Activated T-cell treated with anti-CD3 and anti-CD28 coated beads for 48 hours (primary cell): ENCODE results near the gene TSACC.

ENCODE experiments used
- DNase-seq: peaks from one replicate; pipeline ENCODE4 v3.0.0-alpha.2; 2020; ENCODE audit warnings: low read depth

Gene TSACC

DNA sequence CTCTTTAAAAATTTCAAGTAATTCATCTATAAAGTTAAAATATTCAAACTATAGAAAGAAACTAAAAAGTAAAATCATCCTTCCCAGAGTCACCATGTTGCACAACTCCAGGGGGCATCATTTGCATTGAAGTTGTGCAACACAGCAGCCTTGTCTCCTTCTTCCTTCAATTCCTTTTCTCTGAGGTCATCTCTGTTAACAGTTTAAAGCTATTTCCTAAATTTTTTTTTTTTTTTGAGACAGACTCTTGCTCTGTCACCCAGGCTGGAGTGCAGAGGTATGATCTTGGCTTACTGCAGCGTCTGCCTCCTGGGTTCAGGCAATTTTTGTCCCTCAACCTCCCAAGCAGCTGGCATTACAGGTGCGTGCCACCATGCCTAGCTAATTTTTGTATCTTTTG, 37.8 kb downstream of the TSACC start:
- DNase-seq: no peak

GRCh38 chr1:156376958-156377919, 38.9 kb downstream of the TSACC start:
- no peak for DNase-seq

DNA sequence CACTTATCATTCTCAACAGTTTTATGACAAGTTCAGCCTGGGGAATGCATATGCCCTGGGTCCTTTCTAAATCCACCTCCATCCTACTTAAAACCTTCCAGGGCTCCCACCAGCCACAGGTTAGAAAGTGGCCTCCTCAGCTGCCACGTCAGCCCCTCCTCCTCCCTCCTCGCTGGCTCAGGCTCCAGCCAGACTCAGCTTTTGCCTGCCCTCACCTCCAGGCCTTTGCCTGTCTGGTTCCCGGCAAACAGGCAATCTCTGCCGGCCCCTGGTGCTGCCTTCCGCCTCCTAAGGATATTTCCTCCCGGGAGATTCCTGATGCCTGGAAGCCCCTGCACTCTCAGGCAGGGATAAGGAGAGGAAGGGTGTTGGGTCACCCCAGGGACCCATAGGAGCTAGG, 40.2 kb downstream of the TSACC start:
- no peak for DNase-seq

GRCh38 chr1:156379420-156380165, 41.3 kb downstream of the TSACC start:
- no peak for DNase-seq

DNA sequence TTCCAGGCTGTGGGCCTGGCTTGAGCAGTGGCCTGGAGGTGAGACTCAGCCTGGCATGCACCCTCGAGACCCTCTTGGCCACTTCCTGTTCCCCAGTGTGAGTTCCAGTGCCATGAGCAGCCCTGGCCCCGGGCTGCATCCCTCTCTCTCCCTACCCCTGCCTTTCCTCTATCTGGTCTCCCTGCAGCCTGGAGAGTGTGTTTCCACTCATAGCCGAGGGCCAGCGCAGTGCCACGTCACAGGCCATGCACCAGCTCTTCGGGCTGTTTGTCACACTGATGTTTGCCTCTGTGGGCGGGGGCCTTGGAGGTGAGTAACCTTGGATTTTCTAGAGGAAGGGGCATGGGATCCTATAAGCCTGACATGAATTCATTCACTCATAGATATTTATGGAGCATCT, 44.2 kb downstream of the TSACC start:
- DNase-seq: no peak

GRCh38 chr1:156383023-156383422, 44.7 kb downstream of the TSACC start:
- DNase-seq: peak; percentile 55

DNA sequence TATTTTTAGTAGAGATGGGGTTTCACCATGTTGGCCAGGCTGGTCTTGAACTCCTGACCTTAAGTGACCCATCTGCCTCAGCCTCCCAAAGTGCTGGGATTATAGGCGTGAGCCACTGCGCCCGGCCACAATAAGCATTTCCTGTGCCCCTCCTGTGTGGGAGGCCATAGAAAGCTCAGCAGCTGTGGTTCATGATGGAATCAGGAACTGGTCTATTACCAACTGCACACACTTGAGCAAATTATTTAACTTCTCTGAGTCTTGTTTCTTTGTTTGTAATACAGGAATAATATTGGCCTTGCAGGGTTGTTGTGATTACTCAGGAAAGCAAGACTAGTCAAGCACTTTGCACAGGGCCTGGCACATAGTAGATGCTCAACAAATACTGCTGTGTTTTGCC, 45.7 kb downstream of the TSACC start:
- no peak for DNase-seq

GRCh38 chr1:156384658-156385057, 46.3 kb downstream of the TSACC start:
- no peak for DNase-seq

DNA sequence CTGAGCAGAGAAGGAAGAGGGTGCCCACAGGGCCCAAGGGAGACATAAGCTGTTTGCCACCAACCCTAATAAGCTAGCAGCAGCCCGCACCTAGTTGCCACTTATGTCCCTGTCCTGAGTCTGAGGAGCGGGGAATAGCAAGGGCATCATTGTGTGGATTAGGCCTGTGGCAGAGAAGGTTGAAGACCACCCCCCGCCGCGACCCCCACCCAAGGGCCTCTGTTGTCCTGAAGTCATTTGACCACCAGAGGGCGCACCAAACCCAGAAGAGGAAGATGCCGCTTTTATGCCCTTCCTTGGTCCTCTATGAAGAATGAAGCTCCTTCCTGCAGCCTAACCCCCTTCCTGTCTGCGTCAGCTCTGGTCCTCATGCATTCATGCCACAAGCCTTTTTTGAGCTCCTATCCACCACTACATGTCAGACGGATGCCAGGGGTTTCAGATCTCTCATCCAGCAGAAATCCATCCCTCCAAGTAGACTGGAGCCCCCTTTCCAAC, 47.3 kb downstream of the TSACC start:
- DNase-seq: peak; percentile 50

DNA sequence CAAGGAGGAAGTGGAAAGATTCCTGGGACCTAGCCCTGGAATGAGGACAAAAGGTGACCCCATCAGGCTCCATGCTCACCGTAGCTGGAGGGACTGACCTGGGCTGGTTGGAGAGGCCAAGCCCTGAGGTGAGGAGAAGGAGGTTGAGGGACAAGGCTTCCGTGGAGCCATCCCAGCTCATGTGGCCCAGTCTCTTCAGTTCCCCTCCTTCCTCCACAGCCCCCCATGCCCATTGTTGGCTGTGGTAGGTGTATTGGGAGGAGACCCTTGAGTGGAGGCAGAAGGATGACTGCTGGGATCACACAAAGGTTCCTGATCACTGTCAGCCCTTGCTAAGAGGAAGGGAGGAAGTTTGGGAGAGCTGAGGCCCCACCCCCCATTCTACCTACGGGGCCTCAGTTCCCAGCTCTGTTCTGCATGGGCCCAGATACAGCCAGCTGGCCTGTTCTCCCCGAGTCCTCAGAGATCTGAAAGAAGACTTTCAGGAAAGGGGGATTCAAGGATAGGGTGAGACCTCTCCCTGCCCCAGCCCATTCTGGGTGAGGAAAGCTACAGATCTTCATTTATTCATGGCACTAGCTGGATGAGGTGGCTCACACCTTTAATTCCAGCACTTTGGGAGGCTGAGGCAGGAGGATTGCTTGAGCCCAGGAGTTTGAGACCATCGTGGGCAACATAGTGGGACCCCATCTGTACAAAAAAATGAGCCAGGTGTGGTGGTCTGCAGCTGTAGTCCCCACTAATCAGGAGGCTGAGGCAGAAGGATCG, 48.0 kb downstream of the TSACC start:
- DNase-seq: no peak

- DNase-seq: no peak
These were observed 48.9 kb downstream of the TSACC start for GRCh38 chr1:156386949-156387869.

- DNase-seq: no peak
These were observed 49.5 kb downstream of the TSACC start for GRCh38 chr1:156387870-156388173.

DNA sequence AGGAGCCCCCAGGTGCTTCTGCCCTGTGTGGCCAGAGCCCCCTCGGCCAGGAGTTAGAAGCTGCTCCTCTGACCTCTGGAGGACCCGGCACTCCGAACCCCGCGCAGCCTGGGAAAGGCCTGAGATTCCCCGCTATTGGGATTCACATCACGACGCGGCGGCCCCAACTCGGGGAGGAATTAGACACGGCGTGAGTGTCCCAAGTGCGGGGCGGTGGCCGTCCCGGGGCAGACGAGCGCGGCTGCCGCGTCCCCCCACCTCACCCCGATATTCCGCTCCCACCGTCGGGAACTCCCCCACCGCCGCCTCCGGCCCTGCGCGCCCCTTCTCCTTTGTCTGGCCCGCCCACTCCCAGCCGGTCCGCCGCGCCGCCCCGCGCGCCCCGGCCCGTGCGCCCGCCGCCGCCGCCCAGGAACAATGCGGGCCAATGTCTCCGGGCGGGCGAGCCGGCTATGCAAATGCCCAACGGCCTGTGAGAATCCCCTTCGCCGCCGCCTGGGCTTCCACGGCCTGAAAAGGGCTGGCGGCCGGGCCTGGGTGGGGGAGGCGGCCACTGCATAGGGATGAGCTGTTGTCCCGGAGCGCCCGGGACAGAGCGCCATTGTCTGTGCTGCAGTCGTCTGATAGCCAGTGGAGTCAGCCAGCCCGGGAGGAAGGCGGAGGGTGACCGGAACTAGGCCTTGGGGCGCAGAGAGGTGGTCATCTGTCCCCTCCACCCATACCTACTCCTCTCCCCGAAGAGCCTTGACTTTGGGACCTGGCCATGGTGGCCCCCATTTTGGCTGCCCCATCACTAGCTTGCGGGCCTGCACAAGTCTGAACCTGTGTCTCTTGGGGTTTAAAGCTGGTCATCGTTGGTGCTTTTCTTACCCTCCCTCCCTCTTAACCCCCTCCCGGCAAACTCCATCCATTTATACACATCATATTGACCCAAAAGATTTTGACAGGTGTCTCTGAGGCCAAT, 50.1 kb downstream of the TSACC start:
- no peak for DNase-seq

DNA sequence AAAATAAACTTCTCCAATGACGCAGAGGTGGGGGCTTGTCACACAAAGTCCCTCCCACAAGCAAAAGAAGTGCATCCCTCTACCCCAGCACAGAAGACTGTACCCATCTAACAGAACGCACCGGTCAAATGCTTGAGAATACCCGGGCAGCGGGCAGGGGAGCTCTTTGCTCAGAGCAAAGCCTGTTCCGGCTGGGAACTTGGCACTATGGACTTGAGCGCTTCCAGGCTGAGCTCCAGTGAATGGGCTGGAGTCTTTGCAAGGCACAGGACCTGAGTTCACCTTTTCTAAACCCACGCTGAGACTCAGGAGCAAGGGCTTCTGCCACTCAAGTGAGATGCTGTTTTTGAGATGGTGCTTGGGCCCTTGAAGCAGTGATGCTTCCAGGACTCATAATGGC, 51.0 kb downstream of the TSACC start:
- DNase-seq: no peak

- DNase-seq: no peak
These were observed 52.4 kb downstream of the TSACC start for GRCh38 chr1:156390469-156391365.

- DNase-seq: no peak
These were observed 53.0 kb downstream of the TSACC start for GRCh38 chr1:156391366-156391677.

DNA sequence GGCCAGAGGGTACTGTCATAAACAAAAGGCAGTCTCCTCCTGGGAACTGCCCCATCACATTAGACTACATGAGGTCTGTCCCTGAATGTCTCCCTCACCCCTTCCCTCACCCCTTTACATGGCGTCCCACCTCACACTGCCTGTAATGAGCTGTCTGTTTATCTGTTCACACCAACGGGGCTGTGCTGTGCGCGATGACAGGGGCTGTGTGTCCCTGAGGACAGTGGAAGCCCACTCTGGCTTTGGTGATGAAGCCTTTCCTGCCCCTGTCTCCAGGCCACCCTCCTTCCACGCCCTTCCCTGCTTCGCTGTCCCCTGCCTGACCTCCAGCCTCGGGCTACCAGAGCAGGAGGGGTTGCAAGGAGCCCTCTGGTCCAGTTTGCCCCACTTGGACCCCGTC, 53.4 kb downstream of the TSACC start:
- DNase-seq: no peak

DNA sequence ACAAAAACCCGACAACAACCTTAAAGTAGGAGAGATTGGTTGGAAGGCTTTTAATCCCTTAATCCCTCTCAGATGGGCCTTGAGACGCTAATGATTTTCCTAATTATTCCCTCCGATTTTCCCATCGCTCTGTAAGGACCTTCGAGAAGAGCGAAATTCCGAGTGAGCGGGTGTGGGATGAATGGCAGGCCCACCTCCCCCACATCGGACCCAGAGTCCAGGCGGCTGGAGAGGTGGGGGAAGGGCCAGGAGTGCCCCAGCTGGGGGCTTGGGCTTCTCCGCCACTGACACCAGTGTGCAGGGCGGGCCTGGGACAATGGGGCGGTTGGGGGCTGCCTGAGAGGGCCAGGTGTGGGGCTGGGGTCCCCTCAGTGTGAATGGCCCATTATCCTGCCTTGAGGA, 54.1 kb downstream of the TSACC start:
- DNase-seq: no peak

GRCh38 chr1:156393095-156393494, 54.8 kb downstream of the TSACC start:
- no peak for DNase-seq
